GM12878 (cell line): ENCODE data around the gene WAS. TPM values are rescaled to one million over a fixed set of nuclear protein-coding genes. Genes with fewer than 3 reads are reported as not detected.

ENCODE experiments used
- ATAC-seq: fragments of 200-7000 bp; cut with Tn5 transposase; 3 replicates; pipeline ENCODE4 v1.9.1; 2020; ENCODE audit warnings: mild to moderate bottlenecking, moderate library complexity
- BruUV-seq: library from RNA; stranded (reverse); fragments of 400-500 nt; replicated peaks from 2 replicates; lab custom pipeline; 2021; lab: Mats Ljungman, UMichigan
- CTCF ChIA-PET: fragments of 300-600 bp; sonication (Branson Sonifier 250); formaldehyde crosslinking; extraction: SDS; loops from one replicate; lab custom pipeline; 2021; ENCODE audit warnings: inconsistent platforms; lab: Yijun Ruan, JAX
- POLR2A ChIA-PET: fragments of 350-600 bp; formaldehyde crosslinking; extraction: SDS; loops from one replicate; lab custom pipeline; 2021; ENCODE audit warnings: inconsistent platforms; lab: Charles Lee
- RAD21 ChIA-PET: fragments of 300-600 bp; sonication (Branson Sonifier 250); formaldehyde crosslinking; loops from one replicate; lab custom pipeline; 2023; ENCODE audit warnings: antibody characterized with exemption; ENCODE audit not compliant: unreplicated experiment; lab: Charles Lee
- SMC1A ChIA-PET: fragments of 300-600 bp; sonication (Branson Sonifier 250); formaldehyde crosslinking; loops from one replicate; lab custom pipeline; 2023; ENCODE audit not compliant: unreplicated experiment, uncharacterized antibody; lab: Charles Lee
- DNase-seq: peaks from one replicate; pipeline ENCODE4 v3.0.0-alpha.2; 2011; ENCODE audit warnings: low read depth, low spot score
- FAIRE-seq: peaks from 3 replicates; lab custom pipeline; 2011; peaks lifted over from hg19 to GRCh38; lab: Jason Lieb, UNC
- H2AFZ ChIP-seq: 2 replicates; pipeline ENCODE4 v1.6.0; 2011; ENCODE audit warnings: low read depth, low read length, control low read depth; ENCODE audit not compliant: control insufficient read depth
- H3K27ac ChIP-seq: 2 replicates; pipeline ENCODE4 v1.5.1; 2011; ENCODE audit warnings: control low read depth; ENCODE audit not compliant: control insufficient read depth, insufficient read depth
- H3K27me3 ChIP-seq, 2 experiments: replicated peaks in 1 of 2; 2 replicates each; pipeline versions ENCODE4 v1.6.0 to v1.6.1; 2011; ENCODE audit warnings: low read length in 1 of 2; ENCODE audit not compliant: control insufficient read depth in 2 of 2, insufficient read depth in 2 of 2
- H3K36me3 ChIP-seq, 2 experiments: 2 replicates each; pipeline ENCODE4 v1.5.1; 2011; ENCODE audit warnings: low read length in 1 of 2; ENCODE audit not compliant: control insufficient read depth in 2 of 2, insufficient read depth in 2 of 2
- H3K4me1 ChIP-seq: 2 replicates; pipeline ENCODE4 v1.6.1; 2011; ENCODE audit warnings: mild to moderate bottlenecking, low read length, moderate library complexity, mixed read lengths; ENCODE audit not compliant: control insufficient read depth, insufficient read depth
- H3K4me2 ChIP-seq: 2 replicates; pipeline ENCODE4 v1.6.0; 2011; ENCODE audit warnings: control low read depth; ENCODE audit not compliant: control insufficient read depth, insufficient read depth
- H3K4me3 ChIP-seq: fragments of 200-600 bp; sonication (generic); 2 replicates; pipeline ENCODE4 v1.5.1; 2016
- H3K79me2 ChIP-seq: 2 replicates; pipeline ENCODE4 v1.6.0; 2011; ENCODE audit warnings: low read length; ENCODE audit not compliant: control insufficient read depth, insufficient read depth
- H3K9ac ChIP-seq: 2 replicates; pipeline ENCODE4 v1.8.0; 2011; ENCODE audit warnings: low read length, control low read depth, mixed read lengths; ENCODE audit not compliant: control insufficient read depth, insufficient read depth
- H3K9me3 ChIP-seq: replicated peaks from 3 replicates; pipeline ENCODE4 v1.5.1; 2011; ENCODE audit warnings: mild to moderate bottlenecking, low read length; ENCODE audit not compliant: control insufficient read depth, insufficient read depth
- H4K20me1 ChIP-seq: 2 replicates; pipeline ENCODE4 v1.6.0; 2011; ENCODE audit not compliant: control insufficient read depth, insufficient read depth
- BCLAF1 ChIP-seq: fragments of 450-650 bp; IDR thresholded peaks from 2 replicates; pipeline ENCODE4 v1.6.1; 2017; ENCODE audit warnings: antibody characterized with exemption, mild to moderate bottlenecking, moderate library complexity
- CBX3 ChIP-seq: fragments of 200-600 bp; sonication (generic); IDR thresholded peaks from 2 replicates; pipeline ENCODE4 v1.6.1; 2016; ENCODE audit warnings: low read depth, borderline replicate concordance
- CREM ChIP-seq: IDR thresholded peaks from 2 replicates; pipeline ENCODE4 v1.6.1; 2014; ENCODE audit warnings: antibody characterized with exemption, low read depth
- CTCF ChIP-seq, 3 experiments: IDR thresholded peaks in 2 of 3; conservative IDR thresholded peaks in 1 of 3; 2 replicates each; pipeline ENCODE4 v1.5.1; 2011; ENCODE audit warnings: low read depth in 3 of 3, low read length in 3 of 3, mild to moderate bottlenecking in 3 of 3, control low read depth in 2 of 3, moderate library complexity in 2 of 3, inconsistent platforms in 1 of 3, mixed read lengths in 1 of 3; ENCODE audit not compliant: control insufficient read depth in 2 of 3, insufficient read depth in 1 of 3; ENCODE audit errors: extremely low read depth in 1 of 3
- EZH2 ChIP-seq: IDR thresholded peaks from 2 replicates; pipeline ENCODE4 v1.6.1; 2012; ENCODE audit warnings: low read depth, mild to moderate bottlenecking, control low read depth, inconsistent platforms, low read length, borderline replicate concordance; ENCODE audit not compliant: control insufficient read depth
- HCFC1 ChIP-seq: fragments of 150-350 bp; IDR thresholded peaks from 2 replicates; pipeline ENCODE4 v1.6.1; 2014; ENCODE audit warnings: low read length
- IKZF2 ChIP-seq, 2 experiments: fragments of 450-650 bp; IDR thresholded peaks; 2 replicates each; pipeline ENCODE4 v1.6.1; 2017; ENCODE audit warnings: mild to moderate bottlenecking in 2 of 2, moderate library complexity in 2 of 2
- JUND ChIP-seq: IDR thresholded peaks from 2 replicates; pipeline ENCODE4 v1.6.1; 2012; ENCODE audit warnings: low read depth, mild to moderate bottlenecking, low read length, improper control_type of control experiment, moderate library complexity
- KLF5 ChIP-seq: fragments of 450-650 bp; IDR thresholded peaks from 2 replicates; pipeline ENCODE4 v1.6.1; 2014; ENCODE audit warnings: mild to moderate bottlenecking; ENCODE audit not compliant: partially characterized antibody
- NFYB ChIP-seq: IDR thresholded peaks from 2 replicates; pipeline ENCODE4 v1.6.1; 2011; ENCODE audit warnings: low read depth, mild to moderate bottlenecking, low read length, improper control_type of control experiment, moderate library complexity; ENCODE audit not compliant: insufficient read depth
- PKNOX1 ChIP-seq: fragments of 450-650 bp; IDR thresholded peaks from 2 replicates; pipeline ENCODE4 v1.6.1; 2016; ENCODE audit warnings: mild to moderate bottlenecking
- POLR2A ChIP-seq: IDR thresholded peaks from 2 replicates; pipeline ENCODE4 v1.6.1; 2011; ENCODE audit warnings: low read depth, mild to moderate bottlenecking, low read length
- SUZ12 ChIP-seq: fragments of 200-600 bp; sonication (generic); IDR thresholded peaks from one replicate; pipeline ENCODE4 v1.6.1; 2018; ENCODE audit warnings: antibody characterized with exemption, mild to moderate bottlenecking; ENCODE audit not compliant: unreplicated experiment
- WGBS: methylation state at CpG from one replicate; pipeline ENCODE4 v1.1.6; 2016; ENCODE audit warnings: low lambda C conversion rate; ENCODE audit not compliant: insufficient replicate concordance, insufficient coverage; ENCODE audit errors: missing lambda C conversion rate; 5-methylcytosine and 5-hydroxymethylcytosine counted together
- in situ Hi-C: fragments of 300-500 bp; cut with MboI; formaldehyde crosslinking; loops from 9 replicates; pipeline ENCODE4 v1.14.3; 2018; ENCODE audit warnings: mixed read lengths
- intact Hi-C: fragments of 100-400 bp; cut with micrococcal nuclease; formaldehyde crosslinking; loops from one replicate; pipeline ENCODE4 v1.14.2; 2022; ENCODE audit not compliant: unreplicated experiment
- polyA plus RNA-seq, 11 experiments: library from polyadenylated mRNA; depleted of rRNA in 4 of 11; unstranded in 6 of 11; stranded (reverse) in 5 of 11; fragments of >200 nt; fragmentation: Nextera tagmentation in 4 of 11; fragmentation: Illumina TruSeq in 1 of 11; extraction: Ambion mirVana in 4 of 11; extraction: Trizol in 1 of 11; gene quantifications; 1 replicate in 1 of 11; 2 replicates in 10 of 11; pipeline versions ENCODE4 v1.2.1 to v1.2.3, GENCODE V29; 2011 to 2016; ENCODE audit warnings: inconsistent platforms in 2 of 11, missing spikeins in 2 of 11, low read depth in 1 of 11
- total RNA-seq, 4 experiments: library from RNA; depleted of rRNA in 3 of 4; stranded (reverse); fragments of >200 nt in 3 of 4; fragmentation: Illumina TruSeq in 1 of 4; extraction: Trizol in 1 of 4; gene quantifications; 2 replicates each; pipeline versions ENCODE4 v1.2.1 to v1.2.3, GENCODE V29; 2013 to 2021

WAS gene
- total and polyA plus RNA-seq, 10 of the 15 experiments (the other 5 are each of a cell fraction or from before 2014, with no cell fraction given) = 1.6 to 84.7 (median 23.0) TPM

DNA sequence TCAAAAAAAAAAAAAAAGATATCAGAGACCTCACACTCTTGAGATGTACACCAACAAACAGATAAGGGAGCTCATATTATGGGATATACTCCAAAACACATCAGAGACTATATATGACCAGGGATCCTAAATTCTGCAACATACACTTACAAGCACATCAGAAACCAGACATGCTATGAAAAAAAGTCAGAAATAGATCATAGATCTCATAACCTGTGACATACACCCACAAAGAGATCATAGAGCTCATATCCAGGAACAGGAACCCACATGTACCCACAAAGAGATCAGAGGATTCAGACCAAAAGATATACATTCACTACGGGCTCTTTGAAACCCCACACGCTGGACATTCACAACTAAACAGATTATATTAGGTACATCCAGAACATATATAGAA lies 43.0 kb downstream of the WAS start:
- WGBS = 52% methylated on average over 2 of the region's 2 CpGs
- FAIRE-seq (no peak), DNase-seq (no peak)
- ChIA-PET POLR2A (interaction anchor here (0.6 to 1.5 kb wide), 3 partner anchors 11 to 358 kb away, joined by 3 to 4 read pairs (median 4); partner anchors contain the start of gene HDAC6), SMC1A (no interaction called here)
- no TSS peak for BruUV-seq
- Histone ChIP-seq H3K79me2 (no peaks in the 10 kb centered on the region), H3K4me3 (no peak overlapping the region), H3K27ac (no peak overlapping the region), H3K9ac (no peak overlapping the region), H3K4me1 (no peaks in the 10 kb centered on the region), H3K27me3 (no peaks in the 10 kb centered on the region)
- intact Hi-C loops = no loop called here
- TF ChIP-seq NFYB = no peak
- no peak for TF ChIP-seq CBX3
- TF ChIP-seq HCFC1 = no peak
- no peak for TF ChIP-seq IKZF2 (IDR thresholded peaks at IDR 0.05)
- no peak for TF ChIP-seq EZH2
- no peak for TF ChIP-seq SUZ12
- no peak for TF ChIP-seq POLR2A
- TF ChIP-seq BCLAF1 = no peak
- no peak for TF ChIP-seq KLF5
- TF ChIP-seq CREM = no peak
- no peak for TF ChIP-seq JUND
- no peak for TF ChIP-seq PKNOX1
- TF ChIP-seq CTCF (IDR thresholded peaks at IDR 0.05 in 2 of 3, conservative IDR thresholded peaks at IDR 0.05 in 1 of 3; ENCODE audit: control insufficient read depth in 2 of 3, extremely low read depth in 1 of 3, insufficient read depth in 1 of 3, low read depth in 3 of 3, low read length in 3 of 3) = no peak
- TF ChIP-seq, all 136 proteins: peak for 0
- no peaks in the 10 kb centered on the region for H4K20me1 ChIP-seq
- H2AFZ ChIP-seq = no peak overlapping the region
- no peak overlapping the region for H3K4me2 ChIP-seq
- ChIA-PET RAD21 (no interaction called here), CTCF (no interaction called here)
- no peaks in the 10 kb centered on the region for H3K9me3 ChIP-seq
- ATAC-seq = no peak
- no peaks in the 10 kb centered on the region for H3K36me3 ChIP-seq
- in situ Hi-C loops = no loop called here
